Transverse colon (tissue), 4 donors: ENCODE measurements around the gene KIR2DL3.

ENCODE experiments used
- CTCF ChIP-seq, 5 experiments: fragments of 200-600 bp in 3 of 5; fragments of 450-650 bp in 2 of 5; sonication (generic) in 3 of 5; IDR thresholded peaks; 1 replicate in 2 of 5; 2 replicates in 3 of 5; pipeline ENCODE4 v1.5.1; 2016 to 2017; ENCODE audit warnings: antibody characterized with exemption in 5 of 5, inconsistent platforms in 3 of 5, mild to moderate bottlenecking in 2 of 5, moderate library complexity in 1 of 5
- EP300 ChIP-seq: sonication (generic); formaldehyde crosslinking; IDR thresholded peaks from one replicate; pipeline ENCODE4 v1.6.1; 2017; ENCODE audit warnings: antibody characterized with exemption, low read depth
- POLR2A ChIP-seq: fragments of 450-650 bp; IDR thresholded peaks from one replicate; pipeline ENCODE4 v1.6.1; 2016; ENCODE audit warnings: antibody characterized with exemption, mild to moderate bottlenecking, moderate library complexity
- POLR2AphosphoS5 ChIP-seq, 3 donors: sonication (generic); formaldehyde crosslinking; IDR thresholded peaks; one replicate each; pipeline ENCODE4 v1.6.1; 2016; ENCODE audit warnings: antibody characterized with exemption in 3 of 3

GRCh38 chr19:54704928-54705327, 33.4 kb upstream of the KIR2DL3 start:
- TF ChIP-seq POLR2A: no peak
- TF ChIP-seq CTCF (IDR thresholded peaks at IDR 0.05): no peak
- TF ChIP-seq EP300: no peak
- no peak for TF ChIP-seq POLR2AphosphoS5 (IDR thresholded peaks at IDR 0.05)
